HG03469 (cell line): ENCODE results near the gene CCDC201.

ENCODE experiments used
- ATAC-seq: cut with Tn5 transposase; IDR thresholded peaks from one replicate; pipeline ENCODE4 v1.9.1; 2021; ENCODE audit warnings: mild to moderate bottlenecking, moderate library complexity, moderate number of reproducible peaks; ENCODE audit not compliant: unreplicated experiment

The CCDC201 gene, protein sequence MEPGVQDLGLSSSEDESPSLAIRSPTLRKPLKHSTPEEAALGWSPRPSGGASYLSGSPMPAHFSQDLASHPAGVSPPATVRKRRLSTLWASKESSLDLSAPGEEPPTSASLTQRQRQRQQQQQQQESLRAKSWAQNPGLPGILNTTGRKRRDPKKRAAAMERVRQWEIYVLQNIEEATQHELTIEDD

GRCh38 chr7:45873035-45873354, at the start of gene CCDC201:
CCDC201 (minus strand) TSS chr7:45873082; CDS start chr7:45873007, 75 bp downstream.
- no peak for ATAC-seq

GRCh38 chr7:45921699-45922519, 49.0 kb upstream of the CCDC201 start:
- ATAC-seq: no peak

GRCh38 chr7:45921381-45921698, 48.5 kb upstream of the CCDC201 start:
- no peak for ATAC-seq

GRCh38 chr7:45920502-45921380, 47.9 kb upstream of the CCDC201 start, which contains the start of gene IGFBP3:
IGFBP3 (minus strand) TSS chr7:45921272; CDS start chr7:45921140, 132 bp downstream.
- no peak for ATAC-seq

DNA sequence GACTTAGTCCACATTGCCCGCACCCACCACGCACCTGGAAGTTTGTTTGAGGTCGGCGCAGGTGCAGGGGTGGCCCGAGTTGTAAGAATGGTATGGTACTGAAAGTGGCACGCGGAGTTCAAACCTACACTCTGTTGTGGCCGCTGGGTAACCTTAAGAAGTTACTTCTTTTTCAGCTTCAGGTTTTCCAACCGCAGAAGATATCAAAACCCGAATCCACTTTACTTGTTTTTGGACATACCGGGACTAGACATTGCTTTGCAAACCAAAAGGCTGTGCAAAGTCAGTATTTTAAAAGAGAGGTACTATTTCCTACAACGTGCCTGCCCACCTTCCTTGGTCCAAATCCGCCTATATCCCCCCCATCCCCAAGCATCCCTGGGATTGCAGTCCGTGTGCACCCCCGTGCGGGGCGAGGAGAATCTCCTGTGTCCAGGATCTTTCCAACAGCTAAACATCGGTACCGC, 47.1 kb upstream of the CCDC201 start:
- no peak for ATAC-seq

GRCh38 chr7:45919231-45919784, 46.4 kb upstream of the CCDC201 start:
- no peak for ATAC-seq

DNA sequence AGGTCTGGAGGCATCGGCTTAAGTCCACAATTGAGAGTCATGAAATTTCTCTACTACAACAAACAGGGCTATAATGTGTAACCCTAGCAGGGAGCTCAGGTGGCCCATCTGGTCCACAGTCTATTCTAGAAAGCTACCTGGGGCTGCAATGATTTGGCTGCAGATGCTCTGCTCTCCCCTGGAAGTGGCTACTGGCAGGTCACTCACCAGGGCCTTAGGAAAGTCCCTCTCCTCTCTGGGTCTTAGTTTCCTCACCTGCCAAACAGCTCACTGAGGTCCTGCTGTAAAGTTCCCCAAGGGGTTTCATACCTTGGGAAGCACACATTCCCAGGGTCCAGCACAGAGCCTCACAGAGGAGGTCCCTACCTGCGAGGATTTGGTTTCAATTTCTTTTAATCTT, 45.7 kb upstream of the CCDC201 start:
- no peak for ATAC-seq

- ATAC-seq: peak; percentile 63
These were observed 44.8 kb upstream of the CCDC201 start for GRCh38 chr7:45917658-45918057.

DNA sequence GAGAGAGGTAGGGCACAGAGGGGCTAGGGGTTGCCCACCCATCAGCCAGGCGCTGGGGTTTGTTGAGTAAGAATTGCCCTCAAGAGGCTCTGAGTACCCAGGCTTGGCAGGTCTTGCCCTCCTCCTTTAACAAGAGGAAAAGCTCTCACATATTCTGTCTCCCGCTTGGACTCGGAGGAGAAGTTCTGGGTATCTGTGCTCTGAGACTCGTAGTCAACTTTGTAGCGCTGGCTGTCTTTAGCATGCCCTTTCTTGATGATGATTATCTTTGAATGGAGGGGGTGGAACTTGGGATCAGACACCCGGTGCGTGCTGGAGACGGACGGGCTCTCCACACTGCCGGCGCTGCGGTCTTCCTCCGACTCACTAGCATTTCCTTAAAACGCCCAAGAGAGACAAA, 44.2 kb upstream of the CCDC201 start:
- no peak for ATAC-seq

DNA sequence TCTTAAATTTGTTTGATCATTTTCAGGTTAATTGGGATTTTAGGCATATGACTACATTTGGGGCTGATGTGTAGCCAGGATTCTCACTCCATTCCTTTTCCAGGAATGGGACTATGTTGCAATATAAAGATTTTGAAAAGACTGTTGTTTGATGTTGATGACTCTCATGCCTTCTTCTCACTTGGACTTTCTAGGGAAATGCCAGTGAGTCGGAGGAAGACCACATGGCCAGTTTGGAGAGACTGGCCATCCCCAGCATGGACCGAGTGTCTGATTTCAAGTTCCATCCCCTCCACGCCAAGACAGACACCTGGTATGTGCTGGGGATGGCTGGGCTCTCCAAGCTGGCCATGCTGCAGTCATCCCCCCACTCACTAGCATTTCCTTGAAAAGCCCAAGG, 42.7 kb upstream of the CCDC201 start:
- ATAC-seq: no peak

DNA sequence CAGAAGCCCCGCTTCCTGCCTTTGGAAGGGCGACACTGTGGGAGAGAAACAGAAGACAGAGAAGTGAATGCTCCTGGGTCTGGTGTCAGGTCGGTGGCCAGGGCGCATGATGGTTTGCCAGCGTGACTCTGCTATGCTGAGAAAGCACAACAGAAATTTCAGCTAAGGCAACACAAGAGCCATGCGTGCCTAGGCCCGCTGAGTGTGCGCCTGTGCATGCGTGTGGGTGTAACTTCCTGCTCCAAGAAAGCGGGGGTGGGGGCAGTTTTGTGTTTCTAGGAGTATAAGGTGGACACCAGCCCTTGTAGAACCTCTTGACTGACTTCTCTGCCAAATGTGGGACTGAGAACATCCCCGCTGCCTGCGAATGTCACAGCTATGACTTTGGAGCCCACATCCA, 42.0 kb upstream of the CCDC201 start:
- no peak for ATAC-seq

GRCh38 chr7:45912972-45913371, 40.1 kb upstream of the CCDC201 start:
- ATAC-seq: no peak

- ATAC-seq: no peak
These were observed 38.4 kb upstream of the CCDC201 start for GRCh38 chr7:45911311-45911710.

DNA sequence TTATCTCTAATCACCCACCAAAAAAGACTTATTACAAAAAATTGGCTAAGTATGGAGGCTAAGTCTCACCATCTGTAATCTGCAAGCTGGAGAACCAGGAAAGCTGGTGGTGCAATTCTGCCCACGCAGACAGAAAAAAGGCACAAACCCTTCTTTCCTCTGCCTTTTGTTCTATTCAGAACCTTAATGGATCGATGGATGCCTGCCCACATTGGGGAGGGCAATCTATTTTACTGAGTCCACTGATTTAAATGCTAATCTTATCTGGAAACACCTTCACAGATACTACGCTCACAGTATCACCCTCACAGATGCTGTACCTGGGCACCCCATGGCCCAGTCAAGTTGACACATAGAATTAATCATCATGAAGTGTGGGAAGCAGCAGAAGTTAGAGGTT, 38.0 kb upstream of the CCDC201 start:
- no peak for ATAC-seq

GRCh38 chr7:45909561-45909960, 36.7 kb upstream of the CCDC201 start:
- ATAC-seq: no peak

DNA sequence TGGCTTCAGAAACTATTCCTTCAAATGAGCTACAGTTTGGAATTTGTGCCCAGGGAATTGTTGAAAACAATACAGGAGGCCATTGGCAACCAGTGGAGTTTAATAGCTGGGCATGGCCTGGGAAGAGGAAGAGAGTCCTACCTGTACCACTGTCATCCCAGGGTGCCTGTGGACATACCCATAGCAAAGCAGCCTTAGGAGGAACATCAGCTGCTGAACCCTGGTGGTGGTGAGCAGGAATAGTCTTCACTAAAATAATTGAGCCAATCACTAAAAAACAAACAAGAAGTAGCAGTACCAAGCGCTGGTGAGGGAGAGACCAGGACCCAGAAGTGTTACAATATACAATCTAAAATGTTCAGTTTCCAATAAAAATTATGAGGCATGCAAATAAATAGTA, 29.9 kb upstream of the CCDC201 start:
- ATAC-seq: no peak

DNA sequence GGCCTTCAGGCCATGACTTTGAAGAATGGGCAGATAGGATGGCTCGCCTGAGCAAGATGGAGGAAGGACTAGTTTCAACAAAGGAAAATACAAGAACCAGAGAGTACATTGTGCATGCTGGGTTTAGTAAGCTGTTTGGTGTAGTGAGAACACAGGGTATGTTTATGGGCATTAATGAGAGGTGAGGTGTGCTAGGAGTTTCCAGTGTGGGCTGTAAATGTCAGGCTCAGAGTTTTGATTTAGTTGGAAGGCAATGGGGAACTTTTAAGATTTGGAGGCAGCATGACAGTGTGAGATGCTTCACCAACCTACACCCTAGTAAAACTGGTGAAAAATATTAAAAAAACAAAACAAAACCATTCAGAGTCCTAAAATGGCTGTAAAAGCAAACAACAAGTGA, 28.7 kb upstream of the CCDC201 start:
- no peak for ATAC-seq

- no peak for ATAC-seq
These were observed 25.3 kb upstream of the CCDC201 start for GRCh38 chr7:45898222-45898621.

GRCh38 chr7:45897042-45897690, 24.3 kb upstream of the CCDC201 start:
- ATAC-seq: no peak

GRCh38 chr7:45894665-45895062, 21.8 kb upstream of the CCDC201 start:
- ATAC-seq: no peak
